Esophagus squamous epithelium (tissue), 5 donors: ENCODE data around the gene SNX5. TPM values are rescaled to one million over a fixed set of nuclear protein-coding genes. Genes with fewer than 3 reads are reported as not detected.
A peak's percentile ranks its signal among the peaks of the same experiment; 100 is the strongest.

Source experiments
- DNase-seq: peaks from one replicate; lab custom pipeline; 2025; lab: John Stamatoyannopoulos, UW
- H3K27ac ChIP-seq, 4 donors: fragments of 200-600 bp; sonication (generic); one replicate each; pipeline ENCODE4 v1.5.1; 2016 to 2019; ENCODE audit warnings: mild to moderate bottlenecking in 1 of 4
- H3K27me3 ChIP-seq, 4 donors: fragments of 200-600 bp; sonication (generic); 1 replicate in 3 of 4; 2 replicates in 1 of 4; pipeline versions ENCODE4 v1.5.1 to v1.6.0; 2017 to 2021; ENCODE audit warnings: antibody characterized with exemption in 1 of 4
- H3K36me3 ChIP-seq, 3 donors: fragments of 200-600 bp; sonication (generic); one replicate each; pipeline ENCODE4 v1.5.1; 2016 to 2019
- H3K4me1 ChIP-seq, 3 donors: fragments of 200-600 bp; sonication (generic); one replicate each; pipeline ENCODE4 v1.5.1; 2017 to 2019
- H3K4me3 ChIP-seq, 4 donors: fragments of 200-600 bp; sonication (generic); 1 replicate in 3 of 4; 2 replicates in 1 of 4; pipeline ENCODE4 v1.5.1; 2016 to 2019; ENCODE audit warnings: mild to moderate bottlenecking in 2 of 4, moderate library complexity in 1 of 4
- H3K9me3 ChIP-seq, 3 donors: fragments of 200-600 bp; sonication (generic); one replicate each; pipeline ENCODE4 v1.5.1; 2016 to 2019
- CTCF ChIP-seq, 6 experiments: fragments of 450-650 bp in 4 of 6; fragments of 200-600 bp in 2 of 6; sonication (generic) in 2 of 6; IDR thresholded peaks; one replicate each; pipeline ENCODE4 v1.5.1; 2016 to 2019; ENCODE audit warnings: antibody characterized with exemption in 6 of 6, mild to moderate bottlenecking in 4 of 6, moderate library complexity in 4 of 6
- POLR2A ChIP-seq, 4 donors: fragments of 450-650 bp; IDR thresholded peaks; one replicate each; pipeline ENCODE4 v1.6.1; 2017; ENCODE audit warnings: antibody characterized with exemption in 4 of 4, mild to moderate bottlenecking in 4 of 4, moderate library complexity in 3 of 4
- WGBS, 2 donors: methylation state at CpG; one replicate each; pipeline ENCODE4 v1.1.5; 2018; 5-methylcytosine and 5-hydroxymethylcytosine counted together
- intact Hi-C: fragments of 100-400 bp; cut with DNase I; formaldehyde crosslinking; loops from one replicate; pipeline ENCODE4 v1.15.0; 2022
- total RNA-seq, 4 donors: library from RNA; depleted of rRNA; stranded (reverse); fragments of >200 nt; gene quantifications; one replicate each; pipeline ENCODE4 v1.1.0, GENCODE V29; 2016
- donor health status: DM: yes; HTN: yes; CAD: no.

The SNX5 gene
- total RNA-seq, 4 donors from 2014 or later: 43.6 to 137 (median 98.5) TPM

GRCh38 chr20:17985388-17986018 lies 16.9 kb upstream of the SNX5 start:
- Histone ChIP-seq H3K36me3 (peaks cover 0 to 74% (median 10%) of the 10 kb centered on the region in 3 donors), H3K27me3 (no peaks in the 10 kb centered on the region), H3K27ac (no peak overlapping the region), H3K4me3 (no peak overlapping the region), H3K4me1 (no peaks in the 10 kb centered on the region), H3K9me3 (no peaks in the 10 kb centered on the region)
- intact Hi-C loops: no loop called here
- DNase-seq: no peak
- no peak for TF ChIP-seq CTCF (IDR thresholded peaks at IDR 0.05)
- TF ChIP-seq POLR2A (IDR thresholded peaks at IDR 0.05): no peak
- 87 to 88% methylated on average over 7 of the region's 7 CpGs for WGBS, 2 donors

DNA sequence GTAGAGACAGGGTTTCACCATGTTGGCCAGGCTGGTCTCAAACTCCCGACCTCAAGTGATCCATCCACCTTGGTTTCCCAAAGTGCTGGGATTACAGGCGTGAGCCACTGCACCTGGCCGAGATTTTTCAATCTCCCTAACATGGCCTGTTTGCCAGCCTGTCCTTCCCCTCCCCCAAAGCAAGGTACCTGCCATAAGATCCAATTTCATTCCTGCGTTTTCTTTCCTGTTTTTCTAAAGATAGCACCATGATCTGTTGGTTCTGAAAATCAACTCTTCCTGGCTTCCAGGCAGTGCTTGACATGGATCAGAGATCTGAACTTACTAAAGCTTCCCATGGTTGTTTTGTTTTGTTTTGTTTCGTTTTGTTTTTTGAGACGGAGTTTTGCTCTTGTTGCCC lies 7.7 kb upstream of the SNX5 start:
- Histone ChIP-seq H3K36me3 (peaks cover 0 to 61% (median 0%) of the 10 kb centered on the region in 3 donors), H3K4me3 (no peak overlapping the region), H3K27me3 (no peaks in the 10 kb centered on the region), H3K9me3 (no peaks in the 10 kb centered on the region), H3K4me1 (peaks cover 8 to 32% (median 23%) of the 10 kb centered on the region in 3 donors), H3K27ac (no peak overlapping the region)
- no peak for DNase-seq
- no peak for TF ChIP-seq CTCF (IDR thresholded peaks at IDR 0.05)
- TF ChIP-seq POLR2A (IDR thresholded peaks at IDR 0.05): no peak
- intact Hi-C loops: no loop called here
- 79 to 93% methylated on average over 6 of the region's 6 CpGs for WGBS, 2 donors

GRCh38 chr20:17972121-17972520 lies 3.5 kb upstream of the SNX5 start:
- no peak for TF ChIP-seq CTCF (IDR thresholded peaks at IDR 0.05)
- no peak for TF ChIP-seq POLR2A (IDR thresholded peaks at IDR 0.05)
- Histone ChIP-seq H3K36me3 (peaks cover 0 to 21% (median 0%) of the 10 kb centered on the region in 3 donors), H3K4me1 (peaks cover 9 to 55% (median 36%) of the 10 kb centered on the region in 3 donors), H3K9me3 (no peaks in the 10 kb centered on the region), H3K4me3 (peak overlapping the region in 3 of 4 donors; percentile 6 to 90 (median 83)), H3K27ac (peak overlapping the region in 3 of 4 donors; percentile 94 to 98 (median 98)), H3K27me3 (no peaks in the 10 kb centered on the region)
- DNase-seq: no peak
- intact Hi-C loops: no loop called here
- 27 to 37% methylated on average over 2 of the region's 2 CpGs for WGBS, 2 donors

- WGBS, 2 donors: 20 to 27% methylated on average over 6 to 7 of the region's 7 CpGs
- H3K4me1 ChIP-seq: peaks cover 14 to 61% (median 36%) of the 10 kb centered on the region in 3 donors
These were observed 2.9 kb upstream of the SNX5 start for GRCh38 chr20:17971300-17972013.

More at GRCh38 chr20:17971300-17972013, 2.9 kb upstream of the SNX5 start:
- Histone ChIP-seq H3K27ac (peak overlapping the region; percentile 63 to 98 (median 96)), H3K9me3 (no peaks in the 10 kb centered on the region), H3K27me3 (no peaks in the 10 kb centered on the region), H3K36me3 (peaks cover 0 to 14% (median 0%) of the 10 kb centered on the region in 3 donors), H3K4me3 (peak overlapping the region in 3 of 4 donors; percentile 6 to 90 (median 83))
- intact Hi-C loops: no loop called here
- TF ChIP-seq CTCF (IDR thresholded peaks at IDR 0.05) (no peak), POLR2A (IDR thresholded peaks at IDR 0.05) (no peak)
- no peak for DNase-seq
